Smooth muscle cell of the brain vasculature (primary cell): Measurements from ENCODE around the gene DNAJC10.
"Not testable (repeated sequence)": the region's sequence is repeated elsewhere in the genome, so short reads cannot be mapped to it uniquely, and the experiment has no call there.

ENCODE experiments used
- DNase-seq: peaks from one replicate; pipeline ENCODE4 v3.0.0-alpha.2; 2012; ENCODE audit warnings: low read depth, low spot score

The DNAJC10 gene

GRCh38 chr2:182726473-182726872, 10.4 kb downstream of the DNAJC10 start:
- no peak for DNase-seq

DNA sequence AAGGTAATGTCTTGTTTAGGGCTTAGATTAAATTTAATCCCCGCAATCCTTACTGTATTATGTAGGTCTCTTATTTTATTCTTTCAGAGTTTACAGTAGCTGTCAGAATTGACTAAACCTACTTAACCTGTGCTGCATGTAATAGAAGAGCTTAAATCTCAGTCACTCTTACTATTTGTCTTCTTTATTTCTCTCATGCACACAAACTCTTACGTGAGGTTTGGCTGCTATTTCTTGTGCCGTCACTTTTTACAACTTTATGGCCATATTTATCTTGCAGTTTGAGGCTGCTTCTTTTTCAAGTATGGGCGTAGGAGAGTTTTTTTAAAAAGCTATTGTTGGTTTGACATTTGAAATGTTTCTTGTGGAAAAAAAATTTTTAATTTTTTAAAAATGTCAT, 12.0 kb downstream of the DNAJC10 start:
- DNase-seq = no peak

GRCh38 chr2:182729710-182730339, 13.8 kb downstream of the DNAJC10 start:
- no peak for DNase-seq

DNA sequence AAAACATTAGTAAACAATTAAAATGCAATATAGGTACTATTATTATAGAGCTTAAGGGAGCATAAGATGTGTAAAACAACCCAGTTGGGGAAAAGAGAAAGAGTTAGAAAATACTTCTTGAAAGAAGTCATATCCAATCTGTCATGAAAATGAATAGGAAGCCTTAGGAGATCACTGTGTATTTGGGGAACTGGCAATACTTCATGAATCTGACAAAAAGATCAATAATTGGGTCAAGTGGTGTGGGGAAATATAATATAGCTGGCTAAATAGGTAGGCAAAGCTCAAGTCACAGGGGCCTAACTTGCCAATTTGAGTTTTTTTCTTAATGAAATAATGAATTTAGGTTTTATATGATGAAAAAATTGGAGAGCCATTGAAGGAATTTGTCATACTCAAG, 14.4 kb downstream of the DNAJC10 start:
- no peak for DNase-seq

- DNase-seq = no peak
Measured at GRCh38 chr2:182732736-182733135, 16.7 kb downstream of the DNAJC10 start.

GRCh38 chr2:182733572-182733971, 17.5 kb downstream of the DNAJC10 start:
- DNase-seq = no peak

GRCh38 chr2:182736856-182737255, 20.8 kb downstream of the DNAJC10 start:
- DNase-seq = not testable (repeated sequence)

- no peak for DNase-seq
Measured at GRCh38 chr2:182740701-182741100, 24.6 kb downstream of the DNAJC10 start.

DNA sequence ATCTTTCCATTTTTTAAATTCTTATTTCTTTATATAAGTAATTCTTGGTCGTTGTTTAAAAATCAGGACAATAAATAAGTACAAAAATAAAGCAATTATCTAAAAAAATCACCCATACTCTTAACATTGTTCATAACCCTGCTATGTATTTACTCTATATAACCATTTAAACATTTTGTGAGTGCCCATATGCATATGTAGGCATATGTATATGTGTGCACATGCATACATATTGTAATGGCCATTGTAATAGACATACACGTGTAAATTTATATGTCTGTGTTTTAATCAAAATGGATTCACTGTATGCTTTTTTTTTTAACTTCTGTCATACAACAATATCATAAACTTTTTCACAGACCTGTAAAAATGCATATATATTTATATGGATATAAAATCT, 25.6 kb downstream of the DNAJC10 start:
- no peak for DNase-seq

GRCh38 chr2:182744490-182744889, 28.4 kb downstream of the DNAJC10 start:
- DNase-seq = no peak

DNA sequence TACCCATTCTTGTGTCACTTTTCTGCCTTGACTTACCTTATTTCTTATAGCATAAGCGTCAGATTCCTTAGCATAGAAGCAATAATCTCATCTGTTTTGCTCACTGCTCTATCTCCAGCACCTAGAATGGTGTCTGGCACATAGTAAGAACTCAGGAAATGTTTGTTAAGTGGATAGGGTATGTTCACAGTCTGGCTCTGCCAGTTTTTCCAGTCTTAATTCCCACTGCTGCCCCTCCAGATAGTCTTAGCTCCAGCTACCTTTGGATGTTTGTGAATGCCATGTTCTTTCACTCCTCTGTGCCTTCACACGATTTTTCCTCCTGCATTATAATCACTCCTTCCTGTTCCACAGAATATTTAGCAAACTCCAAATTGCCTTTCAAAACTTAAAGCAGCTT, 29.0 kb downstream of the DNAJC10 start:
- no peak for DNase-seq

GRCh38 chr2:182745894-182746293, 29.8 kb downstream of the DNAJC10 start:
- DNase-seq = not testable (repeated sequence)

GRCh38 chr2:182754231-182754630, 38.2 kb downstream of the DNAJC10 start:
- no peak for DNase-seq

DNA sequence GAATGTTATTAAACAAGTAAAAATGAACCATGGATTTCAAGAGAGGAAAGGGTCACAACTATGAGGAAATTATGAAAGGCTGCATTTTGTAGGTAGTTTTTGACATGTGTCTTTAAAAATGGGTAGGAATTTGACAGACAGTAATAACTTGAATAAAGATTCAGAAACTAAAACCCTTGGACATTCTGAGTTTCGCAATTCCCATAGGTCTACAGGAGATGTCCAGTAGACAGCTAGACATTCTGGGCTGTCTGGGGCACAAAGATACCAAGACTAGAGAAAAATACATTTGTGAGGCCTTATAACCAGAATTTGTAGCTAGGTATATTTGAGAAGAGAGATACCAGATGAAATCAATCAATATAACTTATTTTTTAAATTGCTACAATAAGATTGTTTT, 42.3 kb downstream of the DNAJC10 start:
- no peak for DNase-seq

DNA sequence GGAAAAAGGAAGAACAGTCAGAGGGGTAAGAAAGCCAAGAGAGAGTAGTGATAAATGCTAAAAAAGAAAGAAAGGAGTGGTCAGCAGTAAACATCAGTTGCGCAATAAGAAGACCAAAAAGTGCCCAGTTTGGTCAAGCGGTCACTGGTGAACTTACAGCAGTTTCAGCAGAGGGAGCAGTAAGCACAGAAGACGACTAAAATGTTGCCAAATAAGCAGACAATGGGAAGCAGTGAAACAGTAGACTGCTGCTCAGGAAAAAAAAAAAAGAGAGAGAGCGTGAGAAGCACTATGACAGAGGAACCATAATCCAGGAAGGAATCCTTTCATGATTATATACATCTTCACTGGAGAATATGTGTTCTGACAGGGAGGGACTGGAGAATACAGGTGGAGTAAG, 45.8 kb downstream of the DNAJC10 start:
- no peak for DNase-seq

DNA sequence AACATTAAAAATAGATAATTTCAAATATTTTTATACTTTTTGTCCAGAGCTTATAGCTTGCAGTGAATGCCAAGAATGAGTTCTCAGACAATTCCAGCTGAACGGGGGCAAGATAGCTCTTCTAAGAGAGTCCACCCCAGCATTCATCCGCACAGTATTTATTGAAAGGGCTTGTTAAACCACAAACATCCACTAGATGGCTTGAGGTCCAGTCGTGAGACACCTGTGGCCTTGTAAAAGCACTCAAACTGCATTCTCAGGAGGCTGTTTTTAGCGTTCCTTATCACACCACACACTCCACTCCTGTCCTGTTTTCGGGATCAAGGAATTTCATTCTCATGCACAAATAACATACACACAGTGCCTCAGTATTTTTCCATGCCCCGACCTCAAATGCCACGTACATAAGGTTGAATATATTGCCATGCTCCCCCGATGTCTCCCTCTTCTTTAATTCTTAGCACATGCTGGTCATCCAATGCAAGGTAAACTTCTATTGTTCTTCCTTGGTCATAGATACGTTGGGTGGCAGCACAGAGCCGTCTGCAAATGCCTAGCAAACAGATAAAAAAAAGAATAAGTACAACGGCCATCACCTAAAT, 47.4 kb downstream of the DNAJC10 start:
- no peak for DNase-seq

GRCh38 chr2:182766626-182767025, 50.6 kb downstream of the DNAJC10 start:
- no peak for DNase-seq

DNA sequence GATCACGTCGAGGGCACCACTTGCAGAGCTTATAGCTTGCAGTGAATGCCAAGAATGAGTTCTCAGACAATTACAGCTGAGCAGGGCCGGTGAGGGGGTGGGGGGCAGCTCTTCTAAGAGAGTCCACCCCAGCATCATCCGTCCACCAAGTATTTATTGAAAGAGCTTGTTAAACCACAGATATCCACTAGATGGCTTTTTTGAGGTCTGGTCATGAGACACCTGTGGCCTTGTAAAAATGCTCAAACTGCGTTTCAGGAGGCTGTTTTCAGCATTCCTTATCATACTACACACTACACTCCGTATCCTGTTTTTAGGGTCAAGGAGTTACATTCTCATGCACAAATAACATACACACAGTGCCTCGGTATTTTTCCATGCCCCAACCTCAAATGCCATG, 51.5 kb downstream of the DNAJC10 start:
- peak; percentile 9 for DNase-seq

GRCh38 chr2:182768950-182769349, 52.9 kb downstream of the DNAJC10 start:
- DNase-seq = not testable (repeated sequence)

DNA sequence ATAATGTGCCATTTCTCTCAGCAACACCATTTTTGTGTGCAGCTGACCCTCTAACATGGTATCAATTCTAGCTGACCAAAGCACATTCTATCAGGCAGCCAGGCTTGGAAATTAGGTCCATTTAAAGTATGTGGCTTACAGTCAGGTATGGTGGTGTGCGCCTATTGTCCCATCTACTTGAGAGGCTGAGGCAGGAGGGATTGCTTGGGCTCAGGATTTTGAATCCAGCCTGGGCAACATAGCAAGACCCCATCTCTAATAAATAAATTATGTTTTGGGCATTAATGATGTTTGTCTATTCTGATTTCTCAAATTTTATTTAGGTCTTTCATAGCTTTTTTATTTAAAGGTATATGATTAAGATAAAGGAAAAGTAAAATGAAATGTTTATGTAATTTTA, 63.3 kb downstream of the DNAJC10 start:
- no peak for DNase-seq

- DNase-seq = not testable (repeated sequence)
Measured at GRCh38 chr2:182781099-182781498, 65.0 kb downstream of the DNAJC10 start.

DNA sequence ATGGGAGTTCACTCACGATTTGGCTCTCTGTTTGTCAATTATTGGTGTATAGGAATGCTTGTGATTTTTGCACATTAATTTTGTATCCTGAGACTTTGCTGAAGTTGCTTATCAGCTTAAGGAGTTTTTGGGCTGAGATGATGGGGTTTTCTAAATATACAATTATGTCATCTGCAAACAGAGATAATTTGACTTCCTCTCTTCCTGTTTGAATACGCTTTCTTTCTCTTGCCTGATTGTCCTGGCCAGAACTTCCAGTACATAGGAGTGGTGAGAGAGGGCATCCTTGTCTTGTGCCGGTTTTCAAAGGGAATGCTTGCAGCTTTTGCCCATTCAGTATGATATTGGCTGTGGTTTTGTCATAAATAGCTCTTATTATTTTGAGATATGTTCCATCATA, 66.6 kb downstream of the DNAJC10 start:
- DNase-seq = not testable (repeated sequence)

DNA sequence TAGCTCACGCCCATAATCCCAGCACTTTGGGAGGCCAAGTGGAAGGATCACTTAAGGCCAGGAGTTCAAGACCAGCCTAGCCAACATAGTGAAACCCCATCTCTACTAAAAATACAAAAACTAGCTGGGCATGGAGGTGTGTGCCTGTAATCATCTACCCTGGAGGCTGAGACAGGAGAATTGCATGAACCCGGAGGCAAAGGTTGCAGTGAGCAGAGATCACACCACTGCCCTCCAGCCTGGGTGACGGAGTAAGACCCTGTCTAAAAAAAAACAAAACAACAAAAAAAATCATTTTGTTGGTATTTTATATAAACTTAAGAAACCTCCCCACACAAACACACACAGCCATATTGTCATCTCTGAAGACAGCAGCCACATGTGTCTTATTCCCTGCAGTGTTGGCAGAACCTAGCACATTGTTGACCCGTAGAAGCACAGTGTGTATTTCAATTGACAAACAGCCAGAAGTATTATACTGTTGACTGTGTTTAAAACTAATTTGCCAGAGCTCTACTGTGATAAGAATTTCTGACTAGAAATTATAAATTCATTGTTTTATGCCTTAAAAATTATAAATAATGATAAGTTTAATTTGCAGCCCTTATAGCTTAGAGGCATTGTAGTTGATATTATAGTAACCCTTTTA, 68.1 kb downstream of the DNAJC10 start:
- no peak for DNase-seq
